ENCODE data around the gene COIL. TPM values are rescaled to one million over a fixed set of nuclear protein-coding genes. Genes with fewer than 3 reads are reported as not detected.

Gene COIL
- total and polyA plus RNA-seq, 4 donors, result 7.2 to 21.4 (median 9.7) TPM

GRCh38 chr17:56928586-56928985 is 32.3 kb downstream of the COIL start:
- 95% methylated on average over 2 of the region's 2 CpGs for WGBS, 2 donors
- no peak for ATAC-seq (ENCODE audit: insufficient read depth, low FRiP score)
- TF ChIP-seq CTCF (IDR thresholded peaks at IDR 0.05; ENCODE audit: control extremely low read depth, extremely low read depth), result no peak
- no peak for DNase-seq
- Histone ChIP-seq H3K9me3 (ENCODE audit: control insufficient read depth in 4 of 4, insufficient read depth in 3 of 4, low read length in 3 of 4) (peaks cover 0 to 4% (median 0%) of the 10 kb centered on the region in 4 donors), H3K9ac (ENCODE audit: insufficient read depth in 1 of 2, low read length in 2 of 2) (no peak overlapping the region), H3K36me3 (ENCODE audit: control insufficient read depth in 4 of 4, insufficient read depth in 4 of 4, low read length in 4 of 4) (no peaks in the 10 kb centered on the region), H3K4me3 (no peak overlapping the region), H3K27ac (ENCODE audit: low read depth in 1 of 2, low read length in 1 of 2) (no peak overlapping the region), H3K4me1 (ENCODE audit: control insufficient read depth in 5 of 5, insufficient read depth in 5 of 5, low read length in 5 of 5) (no peaks in the 10 kb centered on the region), H3K27me3 (ENCODE audit: control insufficient read depth in 3 of 3, insufficient read depth in 3 of 3, low read length in 2 of 3) (no peaks in the 10 kb centered on the region)

GRCh38 chr17:56926704-56927103 is 34.1 kb downstream of the COIL start:
- Histone ChIP-seq H3K27me3 (ENCODE audit: control insufficient read depth in 3 of 3, insufficient read depth in 3 of 3, low read length in 2 of 3) (no peaks in the 10 kb centered on the region), H3K9ac (ENCODE audit: insufficient read depth in 1 of 2, low read length in 2 of 2) (no peak overlapping the region), H3K9me3 (ENCODE audit: control insufficient read depth in 4 of 4, insufficient read depth in 3 of 4, low read length in 3 of 4) (peaks cover 0 to 4% (median 0%) of the 10 kb centered on the region in 4 donors), H3K36me3 (ENCODE audit: control insufficient read depth in 4 of 4, insufficient read depth in 4 of 4, low read length in 4 of 4) (no peaks in the 10 kb centered on the region), H3K27ac (ENCODE audit: low read depth in 1 of 2, low read length in 1 of 2) (no peak overlapping the region), H3K4me1 (ENCODE audit: control insufficient read depth in 5 of 5, insufficient read depth in 5 of 5, low read length in 5 of 5) (no peaks in the 10 kb centered on the region), H3K4me3 (no peak overlapping the region)
- DNase-seq (peak in 2 of 3 donors; percentile 43 to 56), ATAC-seq (ENCODE audit: insufficient read depth, low FRiP score) (no peak)
- WGBS, 2 donors, result 58 to 71% methylated on average over 2 of the region's 2 CpGs
- TF ChIP-seq CTCF (IDR thresholded peaks at IDR 0.05; ENCODE audit: control extremely low read depth, extremely low read depth), result no peak

- Histone ChIP-seq H3K27ac (ENCODE audit: low read depth in 1 of 2, low read length in 1 of 2) (no peak overlapping the region), H3K9ac (ENCODE audit: insufficient read depth in 1 of 2, low read length in 2 of 2) (no peak overlapping the region), H3K4me3 (no peak overlapping the region), H3K4me1 (ENCODE audit: control insufficient read depth in 5 of 5, insufficient read depth in 5 of 5, low read length in 5 of 5) (no peaks in the 10 kb centered on the region), H3K9me3 (ENCODE audit: control insufficient read depth in 4 of 4, insufficient read depth in 3 of 4, low read length in 3 of 4) (peaks cover 0 to 4% (median 0%) of the 10 kb centered on the region in 4 donors), H3K27me3 (ENCODE audit: control insufficient read depth in 3 of 3, insufficient read depth in 3 of 3, low read length in 2 of 3) (no peaks in the 10 kb centered on the region), H3K36me3 (ENCODE audit: control insufficient read depth in 4 of 4, insufficient read depth in 4 of 4, low read length in 4 of 4) (no peaks in the 10 kb centered on the region)
- ATAC-seq (ENCODE audit: insufficient read depth, low FRiP score) (no peak), DNase-seq (no peak)
- TF ChIP-seq CTCF (IDR thresholded peaks at IDR 0.05; ENCODE audit: control extremely low read depth, extremely low read depth), result no peak
Observed at GRCh38 chr17:56926270-56926669, 34.6 kb downstream of the COIL start.

GRCh38 chr17:56925088-56925487 is 35.8 kb downstream of the COIL start:
- H3K27ac ChIP-seq (ENCODE audit: low read depth in 1 of 2, low read length in 1 of 2), result no peak overlapping the region
- DNase-seq, result no peak
- WGBS, 2 donors, result 72 to 93% methylated on average over 2 of the region's 2 CpGs
- no peaks in the 10 kb centered on the region for H3K4me1 ChIP-seq (ENCODE audit: control insufficient read depth in 5 of 5, insufficient read depth in 5 of 5, low read length in 5 of 5)
- H3K9me3 ChIP-seq (ENCODE audit: control insufficient read depth in 4 of 4, insufficient read depth in 3 of 4, low read length in 3 of 4), result no peaks in the 10 kb centered on the region
- ATAC-seq (ENCODE audit: insufficient read depth, low FRiP score), result no peak
- H3K9ac ChIP-seq (ENCODE audit: insufficient read depth in 1 of 2, low read length in 2 of 2), result no peak overlapping the region
- TF ChIP-seq CTCF (IDR thresholded peaks at IDR 0.05; ENCODE audit: control extremely low read depth, extremely low read depth), result no peak
- no peaks in the 10 kb centered on the region for H3K36me3 ChIP-seq (ENCODE audit: control insufficient read depth in 4 of 4, insufficient read depth in 4 of 4, low read length in 4 of 4)
- H3K27me3 ChIP-seq (ENCODE audit: control insufficient read depth in 3 of 3, insufficient read depth in 3 of 3, low read length in 2 of 3), result no peaks in the 10 kb centered on the region
- no peak overlapping the region for H3K4me3 ChIP-seq
